Measurements from ENCODE around the gene CUZD1.

- TF ChIP-seq EZH2 (IDR thresholded peaks at IDR 0.05), result no peak
- no peak for TF ChIP-seq POLR2AphosphoS5 (IDR thresholded peaks at IDR 0.05; ENCODE audit: borderline replicate concordance, low read depth, low read length)
Observed at GRCh38 chr10:122796796-122797195, 48.9 kb downstream of the CUZD1 start.

Data from SK-N-MC (cell line).